Panc1 (cell line): ENCODE data around the gene CNTN5. TPM values are rescaled to one million over a fixed set of nuclear protein-coding genes. Genes with fewer than 3 reads are reported as not detected.

Experiments
- ATAC-seq: fragments of 200-7000 bp; cut with Tn5 transposase; 2 replicates; pipeline ENCODE4 v1.9.1; 2020; ENCODE audit warnings: mild to moderate bottlenecking, moderate library complexity
- BruUV-seq: library from RNA; stranded (reverse); fragments of 400-500 nt; replicated peaks from 2 replicates; lab custom pipeline; 2021; lab: Mats Ljungman, UMichigan
- CTCF ChIA-PET: fragments of 300-600 bp; sonication (Branson Sonifier 250); formaldehyde crosslinking; loops from one replicate; lab custom pipeline; 2022; ENCODE audit warnings: antibody characterized with exemption; lab: Charles Lee
- POLR2A ChIA-PET: fragments of 300-600 bp; sonication (Branson Sonifier 250); formaldehyde crosslinking; loops from one replicate; lab custom pipeline; 2022; ENCODE audit warnings: antibody characterized with exemption; lab: Charles Lee
- DNase-seq: peaks from one replicate; pipeline ENCODE4 v3.0.0-alpha.2; 2010; ENCODE audit warnings: low read depth, low spot score
- H3K27ac ChIP-seq: 2 replicates; pipeline ENCODE4 v1.5.1; 2011; ENCODE audit warnings: mild to moderate bottlenecking, low read length, inconsistent platforms
- H3K27me3 ChIP-seq: fragments of 200-500 bp; sonication (Bioruptor generic); 2 replicates; pipeline ENCODE4 v1.6.0; 2014; ENCODE audit warnings: low read length, inconsistent platforms; ENCODE audit not compliant: control insufficient read depth, insufficient read depth
- H3K36me3 ChIP-seq: fragments of 200-500 bp; sonication (Bioruptor generic); 2 replicates; pipeline ENCODE4 v1.5.1; 2014; ENCODE audit warnings: inconsistent platforms, mild to moderate bottlenecking, low read length, moderate library complexity; ENCODE audit not compliant: control insufficient read depth, insufficient read depth
- H3K4me1 ChIP-seq: 2 replicates; pipeline ENCODE4 v1.5.1; 2011; ENCODE audit warnings: inconsistent platforms, mild to moderate bottlenecking, low read length, moderate library complexity; ENCODE audit not compliant: control insufficient read depth, insufficient read depth
- H3K4me3 ChIP-seq, 2 experiments: 2 replicates each; pipeline ENCODE4 v1.5.1; 2011 to 2012; ENCODE audit warnings: low read depth in 2 of 2, low read length in 2 of 2, mild to moderate bottlenecking in 2 of 2, inconsistent platforms in 1 of 2, moderate library complexity in 1 of 2
- H3K9me3 ChIP-seq: fragments of 200-500 bp; sonication (Bioruptor generic); 2 replicates; pipeline ENCODE4 v1.5.1; 2014; ENCODE audit warnings: low read depth, mild to moderate bottlenecking, inconsistent platforms, low read length, moderate library complexity; ENCODE audit not compliant: control insufficient read depth, insufficient read depth
- CTCF ChIP-seq: fragments of 450-650 bp; IDR thresholded peaks from 2 replicates; pipeline ENCODE4 v1.5.1; 2017; ENCODE audit warnings: mild to moderate bottlenecking
- POLR2AphosphoS5 ChIP-seq: IDR thresholded peaks from 2 replicates; pipeline ENCODE4 v1.6.1; 2012; ENCODE audit warnings: mild to moderate bottlenecking, low read depth, low read length, moderate library complexity
- SIN3A ChIP-seq: IDR thresholded peaks from 2 replicates; pipeline ENCODE4 v1.6.1; 2012; ENCODE audit warnings: low read depth, mild to moderate bottlenecking, low read length, moderate library complexity, borderline replicate concordance; ENCODE audit not compliant: insufficient read depth
- TCF7L2 ChIP-seq: IDR thresholded peaks from 2 replicates; pipeline ENCODE4 v1.6.1; 2011; ENCODE audit warnings: mild to moderate bottlenecking, low read depth, low read length, inconsistent platforms
- in situ Hi-C: cut with HindIII; loops from 2 replicates; pipeline ENCODE4 v1.10.0; 2016; ENCODE audit warnings: low sequenced_read_pairs, low pct_unique_long_range_greater_than_20kb
- intact Hi-C: fragments of 100-400 bp; cut with micrococcal nuclease; formaldehyde crosslinking; loops from one replicate; pipeline ENCODE4 v1.10.0; 2022; ENCODE audit not compliant: unreplicated experiment
- total RNA-seq: library from RNA; stranded (reverse); gene quantifications from one replicate; pipeline ENCODE4 v1.2.1, GENCODE V29; 2021; ENCODE audit not compliant: unreplicated experiment
- TF ChIP-seq, protein P1 (sequence below), 2 experiments: IDR thresholded peaks; 2 replicates each; pipeline ENCODE4 v1.6.1; 2011 to 2012; ENCODE audit warnings: low read depth in 2 of 2, control low read depth in 1 of 2, low read length in 1 of 2, mild to moderate bottlenecking in 1 of 2, moderate library complexity in 1 of 2; ENCODE audit not compliant: insufficient read depth in 1 of 2

Gene CNTN5
- total RNA-seq, 1 experiment from 2014 or later, result not detected

DNA sequence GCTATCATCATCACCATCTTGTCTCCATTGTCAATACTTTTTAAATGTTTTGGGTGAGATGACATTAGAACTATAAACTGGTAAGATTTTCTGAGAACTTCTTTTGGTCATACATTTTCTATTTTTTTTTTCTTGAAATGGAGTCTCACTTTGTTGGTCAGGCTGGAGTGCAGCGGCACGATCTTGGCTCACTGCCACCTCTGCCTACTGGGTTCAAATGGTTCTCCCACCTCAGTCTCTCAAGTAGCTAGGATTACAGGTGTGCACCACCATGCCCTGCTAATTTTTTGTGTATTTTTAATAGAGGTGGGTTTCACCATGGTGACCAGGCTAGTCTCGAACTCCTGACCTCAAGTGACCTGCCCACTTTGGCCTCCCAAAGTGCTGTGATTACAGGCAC lies 880.4 kb downstream of the CNTN5 start:
- no peaks in the 10 kb centered on the region for H3K4me1 ChIP-seq
- no peak overlapping the region for H3K27ac ChIP-seq
- no peak for ATAC-seq
- in situ Hi-C loops, result no loop called here
- no peak overlapping the region for H3K4me3 ChIP-seq
- ChIA-PET POLR2A (no interaction called here), CTCF (interaction anchor here (0.7 kb wide), 1 partner anchor 377 kb away, joined by 4 read pairs; no protein-coding TSS in a partner anchor)
- BruUV-seq, result no TSS peak
- no peaks in the 10 kb centered on the region for H3K27me3 ChIP-seq
- intact Hi-C loops, result no loop called here
- no peaks in the 10 kb centered on the region for H3K9me3 ChIP-seq
- TF ChIP-seq TCF7L2, result no peak
- no peak for TF ChIP-seq POLR2AphosphoS5
- no peak for TF ChIP-seq SIN3A
- no peak for TF ChIP-seq CTCF
- TF ChIP-seq, protein P1, sequence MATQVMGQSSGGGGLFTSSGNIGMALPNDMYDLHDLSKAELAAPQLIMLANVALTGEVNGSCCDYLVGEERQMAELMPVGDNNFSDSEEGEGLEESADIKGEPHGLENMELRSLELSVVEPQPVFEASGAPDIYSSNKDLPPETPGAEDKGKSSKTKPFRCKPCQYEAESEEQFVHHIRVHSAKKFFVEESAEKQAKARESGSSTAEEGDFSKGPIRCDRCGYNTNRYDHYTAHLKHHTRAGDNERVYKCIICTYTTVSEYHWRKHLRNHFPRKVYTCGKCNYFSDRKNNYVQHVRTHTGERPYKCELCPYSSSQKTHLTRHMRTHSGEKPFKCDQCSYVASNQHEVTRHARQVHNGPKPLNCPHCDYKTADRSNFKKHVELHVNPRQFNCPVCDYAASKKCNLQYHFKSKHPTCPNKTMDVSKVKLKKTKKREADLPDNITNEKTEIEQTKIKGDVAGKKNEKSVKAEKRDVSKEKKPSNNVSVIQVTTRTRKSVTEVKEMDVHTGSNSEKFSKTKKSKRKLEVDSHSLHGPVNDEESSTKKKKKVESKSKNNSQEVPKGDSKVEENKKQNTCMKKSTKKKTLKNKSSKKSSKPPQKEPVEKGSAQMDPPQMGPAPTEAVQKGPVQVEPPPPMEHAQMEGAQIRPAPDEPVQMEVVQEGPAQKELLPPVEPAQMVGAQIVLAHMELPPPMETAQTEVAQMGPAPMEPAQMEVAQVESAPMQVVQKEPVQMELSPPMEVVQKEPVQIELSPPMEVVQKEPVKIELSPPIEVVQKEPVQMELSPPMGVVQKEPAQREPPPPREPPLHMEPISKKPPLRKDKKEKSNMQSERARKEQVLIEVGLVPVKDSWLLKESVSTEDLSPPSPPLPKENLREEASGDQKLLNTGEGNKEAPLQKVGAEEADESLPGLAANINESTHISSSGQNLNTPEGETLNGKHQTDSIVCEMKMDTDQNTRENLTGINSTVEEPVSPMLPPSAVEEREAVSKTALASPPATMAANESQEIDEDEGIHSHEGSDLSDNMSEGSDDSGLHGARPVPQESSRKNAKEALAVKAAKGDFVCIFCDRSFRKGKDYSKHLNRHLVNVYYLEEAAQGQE (IDR thresholded peaks at IDR 0.05; ENCODE audit: insufficient read depth in 1 of 2, low read depth in 2 of 2, low read length in 1 of 2), result no peak
- no peaks in the 10 kb centered on the region for H3K36me3 ChIP-seq
- no peak for DNase-seq

DNA sequence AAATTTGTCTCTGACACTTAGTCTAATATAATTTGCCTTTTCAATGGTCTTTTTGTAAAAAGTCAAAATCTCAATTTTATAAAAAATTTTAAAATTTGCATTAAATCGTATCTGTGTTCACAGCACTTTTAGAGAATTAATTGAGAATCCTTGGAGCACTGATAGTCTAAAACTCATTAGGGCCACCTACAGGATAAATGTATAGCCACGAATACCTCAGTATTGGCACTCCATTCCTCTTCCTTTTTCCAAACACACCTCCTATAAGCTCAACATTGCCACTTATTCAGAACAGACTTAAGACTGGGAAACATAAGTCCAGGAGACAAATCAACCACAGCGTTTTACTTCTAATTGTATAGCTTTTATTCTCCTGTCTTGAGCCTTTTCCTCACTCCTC lies 890.4 kb downstream of the CNTN5 start:
- DNase-seq (no peak), ATAC-seq (no peak)
- POLR2A ChIA-PET, result no interaction called here

GRCh38 chr11:99916078-99916477 lies 895.3 kb downstream of the CNTN5 start:
- H3K36me3 ChIP-seq, result no peaks in the 10 kb centered on the region
- ChIA-PET CTCF (no interaction called here), POLR2A (no interaction called here)
- peaks cover 20% of the 10 kb centered on the region for H3K9me3 ChIP-seq
- intact Hi-C loops, result no loop called here
- no peak overlapping the region for H3K27ac ChIP-seq
- no peaks in the 10 kb centered on the region for H3K4me1 ChIP-seq
- TF ChIP-seq TCF7L2, result no peak
- no peak for TF ChIP-seq SIN3A
- no peak for TF ChIP-seq CTCF
- TF ChIP-seq, protein P1 (IDR thresholded peaks at IDR 0.05; ENCODE audit: insufficient read depth in 1 of 2, low read depth in 2 of 2, low read length in 1 of 2), result no peak
- no peak for TF ChIP-seq POLR2AphosphoS5
- no peak for DNase-seq
- BruUV-seq, result no TSS peak
- in situ Hi-C loops, result no loop called here
- ATAC-seq, result no peak
- H3K4me3 ChIP-seq, result no peak overlapping the region
- H3K27me3 ChIP-seq, result no peaks in the 10 kb centered on the region

More for the DNA sequence above, 890.4 kb downstream of the CNTN5 start:
- no peak for TF ChIP-seq POLR2AphosphoS5
- Histone ChIP-seq H3K4me3 (no peak overlapping the region), H3K36me3 (no peaks in the 10 kb centered on the region), H3K4me1 (no peaks in the 10 kb centered on the region), H3K27me3 (no peaks in the 10 kb centered on the region), H3K9me3 (no peaks in the 10 kb centered on the region), H3K27ac (no peak overlapping the region)
- intact Hi-C loops, result no loop called here
- CTCF ChIA-PET, result no interaction called here
- in situ Hi-C loops, result no loop called here
- no TSS peak for BruUV-seq
